ENCODE results near the gene AMIGO3. TPM values are rescaled to one million over a fixed set of nuclear protein-coding genes. Genes with fewer than 3 reads are reported as not detected.
"Not testable (repeated sequence)": the region's sequence is repeated elsewhere in the genome, so short reads cannot be mapped to it uniquely, and the experiment has no call there.

The AMIGO3 gene, protein sequence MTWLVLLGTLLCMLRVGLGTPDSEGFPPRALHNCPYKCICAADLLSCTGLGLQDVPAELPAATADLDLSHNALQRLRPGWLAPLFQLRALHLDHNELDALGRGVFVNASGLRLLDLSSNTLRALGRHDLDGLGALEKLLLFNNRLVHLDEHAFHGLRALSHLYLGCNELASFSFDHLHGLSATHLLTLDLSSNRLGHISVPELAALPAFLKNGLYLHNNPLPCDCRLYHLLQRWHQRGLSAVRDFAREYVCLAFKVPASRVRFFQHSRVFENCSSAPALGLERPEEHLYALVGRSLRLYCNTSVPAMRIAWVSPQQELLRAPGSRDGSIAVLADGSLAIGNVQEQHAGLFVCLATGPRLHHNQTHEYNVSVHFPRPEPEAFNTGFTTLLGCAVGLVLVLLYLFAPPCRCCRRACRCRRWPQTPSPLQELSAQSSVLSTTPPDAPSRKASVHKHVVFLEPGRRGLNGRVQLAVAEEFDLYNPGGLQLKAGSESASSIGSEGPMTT
- 0.53 TPM for polyA plus RNA-seq (2012; ENCODE audit: missing spikeins)

DNA sequence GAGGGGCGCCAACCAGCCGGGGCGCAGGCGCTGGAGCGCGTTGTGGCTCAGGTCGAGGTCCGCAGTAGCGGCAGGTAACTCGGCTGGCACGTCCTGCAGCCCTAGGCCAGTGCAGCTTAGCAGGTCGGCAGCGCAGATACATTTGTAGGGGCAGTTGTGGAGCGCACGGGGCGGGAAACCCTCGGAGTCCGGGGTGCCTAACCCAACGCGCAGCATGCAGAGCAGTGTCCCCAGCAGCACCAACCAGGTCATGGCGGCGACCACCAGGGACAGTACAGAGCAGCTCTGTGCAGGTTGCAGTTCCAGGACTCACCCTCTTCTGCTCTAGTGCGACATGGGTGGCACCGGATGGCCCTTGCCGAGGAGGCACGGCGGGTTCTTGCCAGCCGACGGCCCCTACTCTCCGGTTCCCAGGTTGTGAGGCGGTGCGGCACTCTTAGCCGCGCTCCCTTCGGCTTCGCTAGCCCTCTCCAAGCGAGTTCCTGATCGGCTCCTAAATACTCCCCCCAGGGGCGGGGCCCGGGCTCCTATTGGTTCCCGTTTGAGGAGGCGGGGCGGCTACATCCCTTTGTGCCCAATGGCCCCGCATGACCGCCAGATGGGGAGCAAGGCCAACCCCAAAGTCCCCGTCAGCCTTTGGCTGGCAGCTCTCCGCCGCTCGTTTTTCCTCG lies at the start of gene AMIGO3:
TSS of gene AMIGO3 (minus strand) at position 471 of the 671 bp plus-strand sequence. CDS start at position 252, 219 bp downstream.
- FAIRE-seq (peak; percentile 85), DNase-seq (ENCODE audit: insufficient read length) (peak; percentile 97)
- TF ChIP-seq POLR2AphosphoS5 (IDR thresholded peaks at IDR 0.05; ENCODE audit: low read depth, low read length) (peak; percentile 90), TAF1 (IDR thresholded peaks at IDR 0.05; ENCODE audit: borderline replicate concordance, low read depth, low read length) (no peak), POLR2A (IDR thresholded peaks at IDR 0.05; ENCODE audit: low read depth, low read length) (peak; percentile 73; the same call in 1 of the 2 replicates)

GRCh38 chr3:49763981-49764380 lies 44.5 kb upstream of the AMIGO3 start:
- FAIRE-seq, result no peak
- no peak for DNase-seq (ENCODE audit: insufficient read length)
- TF ChIP-seq POLR2AphosphoS5 (IDR thresholded peaks at IDR 0.05; ENCODE audit: low read depth, low read length) (no peak), POLR2A (IDR thresholded peaks at IDR 0.05; ENCODE audit: low read depth, low read length) (no peak), TAF1 (IDR thresholded peaks at IDR 0.05; ENCODE audit: borderline replicate concordance, low read depth, low read length) (no peak)

DNA sequence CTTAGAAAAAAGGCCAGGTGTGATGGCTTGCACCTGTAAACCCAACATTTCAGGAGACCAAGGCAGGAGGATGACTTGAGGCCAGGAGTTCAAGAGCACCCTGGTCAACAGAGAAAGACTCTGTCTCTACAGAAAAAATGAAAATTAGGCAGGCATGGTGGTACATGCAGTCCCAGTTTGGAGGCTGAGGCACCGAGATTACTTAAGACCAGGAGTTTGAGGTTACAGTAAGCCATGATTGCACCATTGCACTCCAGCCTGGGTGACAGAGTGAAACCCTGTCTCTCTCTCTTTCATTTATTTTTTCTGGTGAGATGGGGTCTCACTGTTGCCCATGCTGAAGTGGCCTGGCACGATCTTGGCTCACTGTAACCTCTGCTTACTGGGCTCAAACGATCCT lies 42.2 kb upstream of the AMIGO3 start:
- no peak for DNase-seq (ENCODE audit: insufficient read length)
- no peak for FAIRE-seq
- TF ChIP-seq POLR2A (IDR thresholded peaks at IDR 0.05; ENCODE audit: low read depth, low read length) (no peak), TAF1 (IDR thresholded peaks at IDR 0.05; ENCODE audit: borderline replicate concordance, low read depth, low read length) (no peak), POLR2AphosphoS5 (IDR thresholded peaks at IDR 0.05; ENCODE audit: low read depth, low read length) (no peak)

GRCh38 chr3:49759226-49759625 lies 39.7 kb upstream of the AMIGO3 start:
- TF ChIP-seq TAF1 (IDR thresholded peaks at IDR 0.05; ENCODE audit: borderline replicate concordance, low read depth, low read length), result no peak
- no peak for TF ChIP-seq POLR2A (IDR thresholded peaks at IDR 0.05; ENCODE audit: low read depth, low read length)
- no peak for TF ChIP-seq POLR2AphosphoS5 (IDR thresholded peaks at IDR 0.05; ENCODE audit: low read depth, low read length)
- FAIRE-seq, result no peak

DNA sequence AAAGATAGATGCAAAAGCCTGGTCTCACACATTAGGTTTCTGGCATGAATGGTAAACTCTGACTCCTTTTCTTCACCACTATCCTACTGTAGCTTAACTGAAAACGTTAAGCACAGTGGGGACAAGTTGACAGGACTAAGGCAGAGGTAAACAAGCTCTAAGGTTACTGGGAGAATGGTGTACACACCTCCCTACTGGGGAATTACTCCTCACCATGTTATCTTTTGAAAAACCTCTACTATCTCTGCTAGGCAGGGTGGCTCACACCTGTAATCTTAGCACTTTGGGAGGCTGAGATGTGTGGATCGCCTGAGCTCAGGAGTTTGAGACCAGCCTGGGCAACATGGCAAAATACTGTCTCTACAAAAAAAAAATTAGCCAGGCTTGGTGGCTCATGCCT lies 37.7 kb upstream of the AMIGO3 start:
- FAIRE-seq (no peak), DNase-seq (ENCODE audit: insufficient read length) (no peak)
- no peak for TF ChIP-seq POLR2AphosphoS5 (IDR thresholded peaks at IDR 0.05; ENCODE audit: low read depth, low read length)
- no peak for TF ChIP-seq POLR2A (IDR thresholded peaks at IDR 0.05; ENCODE audit: low read depth, low read length)
- TF ChIP-seq TAF1 (IDR thresholded peaks at IDR 0.05; ENCODE audit: borderline replicate concordance, low read depth, low read length), result no peak

More at GRCh38 chr3:49759226-49759625, 39.7 kb upstream of the AMIGO3 start:
- no peak for DNase-seq (ENCODE audit: insufficient read length)

DNA sequence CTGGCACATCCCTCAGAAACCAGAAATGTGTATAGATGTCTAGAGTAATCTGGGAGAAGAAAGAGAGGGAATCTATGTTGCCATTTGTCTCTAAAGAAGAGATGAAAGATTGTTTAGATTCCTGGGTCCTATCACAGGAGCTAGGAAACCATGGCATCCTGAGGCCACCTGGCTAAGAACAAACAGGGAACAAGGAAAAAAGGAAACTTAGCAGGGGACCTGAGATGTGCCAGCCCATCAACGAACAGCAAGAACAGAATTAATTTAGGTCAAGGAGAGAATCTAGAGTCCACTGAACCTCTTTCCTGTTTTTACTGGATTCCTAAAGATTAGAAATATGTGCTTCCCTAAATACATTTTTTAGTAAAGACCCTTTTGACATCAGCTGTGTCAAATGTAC lies 36.6 kb upstream of the AMIGO3 start:
- no peak for FAIRE-seq
- no peak for DNase-seq (ENCODE audit: insufficient read length)
- no peak for TF ChIP-seq POLR2A (IDR thresholded peaks at IDR 0.05; ENCODE audit: low read depth, low read length)
- no peak for TF ChIP-seq POLR2AphosphoS5 (IDR thresholded peaks at IDR 0.05; ENCODE audit: low read depth, low read length)
- TF ChIP-seq TAF1 (IDR thresholded peaks at IDR 0.05; ENCODE audit: borderline replicate concordance, low read depth, low read length), result no peak

DNA sequence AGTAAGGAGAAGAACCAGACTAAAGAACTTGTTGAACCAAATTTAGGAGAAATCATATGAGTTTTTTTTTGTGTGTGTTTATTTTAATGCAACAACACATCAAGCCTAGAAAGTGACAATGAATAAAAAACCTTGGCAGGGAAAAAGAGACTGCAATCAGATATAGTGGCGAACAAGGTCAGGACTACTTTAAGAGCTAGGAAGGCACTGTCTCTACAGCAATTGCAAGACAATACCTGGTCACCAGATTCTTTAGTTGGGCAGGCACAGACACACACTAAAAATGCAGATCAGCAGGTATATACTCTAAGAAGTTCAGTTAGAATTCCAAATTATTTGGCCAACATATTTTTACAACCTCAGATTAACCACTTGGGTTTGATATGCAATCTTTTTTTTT lies 35.1 kb upstream of the AMIGO3 start:
- FAIRE-seq, result peak; percentile 24
- DNase-seq (ENCODE audit: insufficient read length), result no peak
- TF ChIP-seq POLR2AphosphoS5 (IDR thresholded peaks at IDR 0.05; ENCODE audit: low read depth, low read length) (no peak), TAF1 (IDR thresholded peaks at IDR 0.05; ENCODE audit: borderline replicate concordance, low read depth, low read length) (no peak), POLR2A (IDR thresholded peaks at IDR 0.05; ENCODE audit: low read depth, low read length) (no peak)

DNA sequence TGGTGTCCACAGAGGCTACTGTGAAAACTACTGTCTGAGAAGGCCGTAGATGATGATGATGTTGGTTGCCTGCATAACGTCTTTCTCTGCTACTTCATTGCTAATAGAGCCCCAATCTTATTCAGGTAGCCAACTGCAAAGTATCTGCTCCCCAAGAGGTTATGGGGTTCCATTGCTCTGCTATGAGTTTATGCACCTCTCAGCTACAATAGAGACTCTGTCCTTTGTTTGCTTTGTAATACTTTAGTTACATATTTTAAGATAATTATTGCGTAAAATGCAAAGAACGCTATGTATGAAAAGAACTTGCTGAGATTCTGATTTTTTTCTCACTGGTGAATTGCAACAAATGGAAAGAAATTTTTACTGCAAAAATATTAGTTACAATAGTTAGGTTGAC lies 32.0 kb upstream of the AMIGO3 start:
- no peak for DNase-seq (ENCODE audit: insufficient read length)
- no peak for FAIRE-seq
- TF ChIP-seq POLR2AphosphoS5 (IDR thresholded peaks at IDR 0.05; ENCODE audit: low read depth, low read length) (no peak), TAF1 (IDR thresholded peaks at IDR 0.05; ENCODE audit: borderline replicate concordance, low read depth, low read length) (no peak), POLR2A (IDR thresholded peaks at IDR 0.05; ENCODE audit: low read depth, low read length) (no peak)

DNA sequence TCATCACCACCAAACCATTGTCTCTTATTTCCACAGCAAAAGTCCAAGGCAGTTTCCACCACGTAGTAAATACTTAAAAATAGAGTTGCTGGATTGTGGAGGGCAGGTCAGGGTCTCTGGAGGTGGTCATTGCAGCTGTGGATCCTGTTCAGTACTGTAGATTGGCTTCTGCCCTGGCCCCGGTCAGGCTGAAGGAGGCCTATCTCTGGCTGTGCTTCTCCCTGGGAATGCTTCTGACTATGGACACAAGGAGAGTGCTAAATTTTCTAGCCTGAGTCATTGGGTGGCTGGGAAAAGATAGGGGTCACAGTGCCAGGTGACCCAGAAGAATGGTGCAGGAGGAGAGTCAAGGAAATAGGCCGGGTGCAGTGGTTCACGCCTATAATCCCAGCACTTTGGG lies 30.6 kb upstream of the AMIGO3 start:
- TF ChIP-seq POLR2AphosphoS5 (IDR thresholded peaks at IDR 0.05; ENCODE audit: low read depth, low read length) (no peak), POLR2A (IDR thresholded peaks at IDR 0.05; ENCODE audit: low read depth, low read length) (no peak), TAF1 (IDR thresholded peaks at IDR 0.05; ENCODE audit: borderline replicate concordance, low read depth, low read length) (no peak)
- DNase-seq (ENCODE audit: insufficient read length) (no peak), FAIRE-seq (no peak)

DNA sequence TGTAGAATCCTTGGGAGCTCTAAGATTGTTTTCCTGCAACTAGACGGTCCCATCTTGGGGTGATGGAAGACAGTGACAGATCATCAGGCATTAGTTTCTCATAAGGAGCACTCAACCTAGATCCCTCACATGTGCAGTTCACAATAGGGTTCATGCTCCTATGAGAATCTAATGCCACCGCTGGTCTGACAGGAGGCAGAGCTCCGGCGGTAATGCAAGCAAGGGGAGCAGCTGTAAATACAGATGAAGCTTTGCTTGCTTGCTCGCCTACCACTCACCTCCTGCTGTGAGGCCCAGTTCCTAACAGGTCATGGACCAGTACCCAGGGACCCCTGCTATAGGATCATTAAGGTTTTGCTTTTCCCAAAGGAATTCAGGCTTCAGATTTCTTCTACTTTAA lies 29.4 kb upstream of the AMIGO3 start:
- not testable (repeated sequence) for DNase-seq (ENCODE audit: insufficient read length); FAIRE-seq

GRCh38 chr3:49747792-49748480 lies 28.5 kb upstream of the AMIGO3 start:
- no peak for FAIRE-seq

More at GRCh38 chr3:49747792-49748480, 28.5 kb upstream of the AMIGO3 start:
- no peak for DNase-seq (ENCODE audit: insufficient read length)
- TF ChIP-seq POLR2AphosphoS5 (IDR thresholded peaks at IDR 0.05; ENCODE audit: low read depth, low read length), result no peak

Measured in GM12892 (cell line).